IMR-90 (cell line): ENCODE measurements around the gene GRAMD1C. TPM values are rescaled to one million over a fixed set of nuclear protein-coding genes. Genes with fewer than 3 reads are reported as not detected.

Source experiments
- ATAC-seq: fragments of 200-7000 bp; cut with Tn5 transposase; 2 replicates; pipeline ENCODE4 v1.9.1; 2020; ENCODE audit warnings: low read depth, mild to moderate bottlenecking, moderate library complexity
- BruUV-seq: library from RNA; stranded (reverse); fragments of 400-500 nt; replicated peaks from 2 replicates; lab custom pipeline; 2021; lab: Mats Ljungman, UMichigan
- CTCF ChIA-PET: fragments of 300-600 bp; formaldehyde crosslinking; extraction: SDS; loops from one replicate; lab custom pipeline; 2021; ENCODE audit warnings: antibody characterized with exemption; lab: Yijun Ruan, JAX
- POLR2A ChIA-PET: fragments of 300-600 bp; sonication (Branson Sonifier 250); formaldehyde crosslinking; loops from one replicate; lab custom pipeline; 2022; ENCODE audit warnings: antibody characterized with exemption; ENCODE audit not compliant: unreplicated experiment; lab: Charles Lee
- DNase-seq: peaks from one replicate; pipeline ENCODE4 v3.0.0; 2013
- H2AFZ ChIP-seq: replicated peaks from 2 replicates; pipeline ENCODE3; 2013; ENCODE audit warnings: low read length, mild to moderate bottlenecking; ENCODE audit not compliant: poor library complexity
- H2AK5ac ChIP-seq: 2 replicates; pipeline ENCODE4 v1.6.1; 2013; ENCODE audit warnings: low read depth, low read length, inconsistent platforms
- H2AK9ac ChIP-seq: replicated peaks from 2 replicates; pipeline ENCODE3; 2013; ENCODE audit warnings: mild to moderate bottlenecking, low read depth, low read length, moderate library complexity; ENCODE audit not compliant: poor library complexity
- H2BK120ac ChIP-seq: 2 replicates; pipeline ENCODE4 v1.6.1; 2013; ENCODE audit warnings: low read depth, low read length, inconsistent platforms
- H2BK15ac ChIP-seq: 3 replicates; pipeline ENCODE4 v1.6.1; 2013; ENCODE audit warnings: low read depth, low read length, inconsistent platforms
- H2BK20ac ChIP-seq: 2 replicates; pipeline ENCODE4 v1.6.1; 2013; ENCODE audit warnings: low read depth, mild to moderate bottlenecking, inconsistent platforms, low read length, moderate library complexity
- H2BK5ac ChIP-seq: 2 replicates; pipeline ENCODE4 v1.6.1; 2013; ENCODE audit warnings: mild to moderate bottlenecking, low read depth, low read length, inconsistent platforms; ENCODE audit not compliant: poor library complexity, severe bottlenecking
- H3K14ac ChIP-seq: replicated peaks from 2 replicates; pipeline ENCODE4 v1.6.1; 2013; ENCODE audit warnings: low read depth, low read length, inconsistent platforms
- H3K18ac ChIP-seq: 2 replicates; pipeline ENCODE4 v1.6.1; 2013; ENCODE audit warnings: low read depth, low read length, control low read depth
- H3K23ac ChIP-seq: 2 replicates; pipeline ENCODE4 v1.6.1; 2013; ENCODE audit warnings: low read depth, low read length, inconsistent platforms
- H3K27ac ChIP-seq: 2 replicates; pipeline ENCODE4 v1.5.1; 2013; ENCODE audit warnings: mild to moderate bottlenecking, control low read depth, low read length; ENCODE audit not compliant: insufficient read depth
- H3K27me3 ChIP-seq: 2 replicates; pipeline ENCODE4 v1.6.1; 2013; ENCODE audit warnings: low read length; ENCODE audit not compliant: control insufficient read depth, insufficient read depth
- H3K36me3 ChIP-seq: 2 replicates; pipeline ENCODE4 v1.6.1; 2013; ENCODE audit warnings: low read length, mixed read lengths; ENCODE audit not compliant: control insufficient read depth, insufficient read depth
- H3K4ac ChIP-seq: 2 replicates; pipeline ENCODE4 v1.6.1; 2013; ENCODE audit warnings: low read depth, low read length, inconsistent platforms
- H3K4me1 ChIP-seq: 2 replicates; pipeline ENCODE4 v1.6.1; 2013; ENCODE audit warnings: low read length, mixed read lengths; ENCODE audit not compliant: control insufficient read depth, insufficient read depth
- H3K4me2 ChIP-seq: 2 replicates; pipeline ENCODE4 v1.6.1; 2013; ENCODE audit warnings: low read depth, mild to moderate bottlenecking, control low read depth, low read length, moderate library complexity
- H3K4me3 ChIP-seq: 2 replicates; pipeline ENCODE4 v1.5.1; 2013; ENCODE audit warnings: low read depth, mild to moderate bottlenecking, control low read depth, low read length, moderate library complexity; ENCODE audit not compliant: insufficient read depth
- H3K56ac ChIP-seq: 2 replicates; pipeline ENCODE4 v1.6.1; 2013; ENCODE audit warnings: low read length, inconsistent platforms; ENCODE audit not compliant: insufficient read depth; ENCODE audit errors: extremely low read depth
- H3K79me1 ChIP-seq, 2 experiments: 2 replicates each; pipeline ENCODE4 v1.6.1; 2013; ENCODE audit warnings: low read length in 2 of 2, inconsistent platforms in 1 of 2, low read depth in 1 of 2
- H3K9ac ChIP-seq: 2 replicates; pipeline ENCODE4 v1.6.1; 2013; ENCODE audit warnings: low read depth, low read length, control low read depth
- H3K9me1 ChIP-seq: 2 replicates; pipeline ENCODE4 v1.6.1; 2013; ENCODE audit warnings: low read length, inconsistent platforms; ENCODE audit not compliant: insufficient read depth
- H3K9me3 ChIP-seq: 2 replicates; pipeline ENCODE4 v1.6.1; 2013; ENCODE audit warnings: low read length; ENCODE audit not compliant: control insufficient read depth, insufficient read depth
- H4K20me1 ChIP-seq: 2 replicates; pipeline ENCODE4 v1.6.1; 2013; ENCODE audit warnings: low read length, inconsistent platforms; ENCODE audit not compliant: insufficient read depth
- H4K5ac ChIP-seq: 2 replicates; pipeline ENCODE4 v1.6.1; 2013; ENCODE audit warnings: mild to moderate bottlenecking, low read depth, low read length, control low read depth
- H4K8ac ChIP-seq, 2 experiments: 2 replicates each; pipeline ENCODE4 v1.6.1; 2013; ENCODE audit warnings: low read depth in 2 of 2, low read length in 2 of 2, control low read depth in 1 of 2, inconsistent platforms in 1 of 2
- H4K91ac ChIP-seq: 2 replicates; pipeline ENCODE4 v1.6.1; 2013; ENCODE audit warnings: low read depth, low read length, inconsistent platforms; ENCODE audit not compliant: insufficient read depth
- BHLHE40 ChIP-seq: fragments of 150-350 bp; IDR thresholded peaks from 2 replicates; pipeline ENCODE4 v1.6.1; 2016; ENCODE audit warnings: mild to moderate bottlenecking, low read depth, low read length
- CEBPB ChIP-seq: IDR thresholded peaks from 2 replicates; pipeline ENCODE4 v1.6.1; 2012; ENCODE audit warnings: low read depth, low read length, improper control_type of control experiment
- CHD1 ChIP-seq: IDR thresholded peaks from 2 replicates; pipeline ENCODE4 v1.6.1; 2012; ENCODE audit warnings: low read depth, low read length, improper control_type of control experiment
- CTCF ChIP-seq: conservative IDR thresholded peaks from 2 replicates; pipeline ENCODE4 v1.5.1; 2012; ENCODE audit warnings: mild to moderate bottlenecking, low read depth, low read length, improper control_type of control experiment
- ELK1 ChIP-seq: fragments of 150-350 bp; IDR thresholded peaks from 2 replicates; pipeline ENCODE4 v1.6.1; 2016; ENCODE audit warnings: low read depth, mild to moderate bottlenecking, low read length, moderate library complexity, borderline replicate concordance
- FOS ChIP-seq: fragments of 150-350 bp; IDR thresholded peaks from 2 replicates; pipeline ENCODE4 v1.6.1; 2016; ENCODE audit warnings: low read depth, low read length
- MAFK ChIP-seq: IDR thresholded peaks from 2 replicates; pipeline ENCODE4 v1.6.1; 2012; ENCODE audit warnings: low read depth, low read length, improper control_type of control experiment
- MAZ ChIP-seq: IDR thresholded peaks from 2 replicates; pipeline ENCODE4 v1.6.1; 2012; ENCODE audit warnings: low read depth, mild to moderate bottlenecking, low read length, improper control_type of control experiment, moderate library complexity, borderline replicate concordance
- MXI1 ChIP-seq: IDR thresholded peaks from 2 replicates; pipeline ENCODE4 v1.6.1; 2012; ENCODE audit warnings: low read depth, mild to moderate bottlenecking, low read length, moderate library complexity, borderline replicate concordance
- NFE2L2 ChIP-seq: fragments of 150-350 bp; IDR thresholded peaks from 2 replicates; pipeline ENCODE4 v1.6.1; 2016; ENCODE audit warnings: low read depth, mild to moderate bottlenecking, low read length
- POLR2A ChIP-seq: IDR thresholded peaks from 2 replicates; pipeline ENCODE4 v1.6.1; 2012; ENCODE audit warnings: mild to moderate bottlenecking, low read depth, low read length
- RAD21 ChIP-seq: IDR thresholded peaks from 2 replicates; pipeline ENCODE4 v1.6.1; 2012; ENCODE audit warnings: low read length, improper control_type of control experiment
- RCOR1 ChIP-seq: IDR thresholded peaks from 2 replicates; pipeline ENCODE4 v1.6.1; 2012; ENCODE audit warnings: mild to moderate bottlenecking, low read length, improper control_type of control experiment; ENCODE audit not compliant: insufficient replicate concordance
- RFX5 ChIP-seq: IDR thresholded peaks from 2 replicates; pipeline ENCODE4 v1.8.0; 2012; ENCODE audit warnings: low read depth, mild to moderate bottlenecking, low read length, moderate library complexity
- SMC3 ChIP-seq: fragments of 150-350 bp; IDR thresholded peaks from 2 replicates; pipeline ENCODE4 v1.6.1; 2016; ENCODE audit warnings: low read depth, mild to moderate bottlenecking, antibody characterized with exemption, low read length, moderate library complexity
- USF2 ChIP-seq: fragments of 150-350 bp; IDR thresholded peaks from 2 replicates; pipeline ENCODE4 v1.6.1; 2017; ENCODE audit warnings: mild to moderate bottlenecking, antibody characterized with exemption, low read length, low read depth
- WGBS, 2 experiments: methylation state at CpG; one replicate each; pipeline versions ENCODE4 v1.1.5 to v1.1.7; 2013; ENCODE audit warnings: missing lambda C conversion rate in 2 of 2; ENCODE audit not compliant: insufficient read length in 1 of 2; ENCODE audit errors: extremely low coverage in 2 of 2; 5-methylcytosine and 5-hydroxymethylcytosine counted together
- dilution Hi-C: fragments of 300-500 bp; cut with HindIII; formaldehyde crosslinking; loops from one replicate; pipeline ENCODE4 v1.14.3; 2018; ENCODE audit warnings: low sequenced_read_pairs; ENCODE audit not compliant: unreplicated experiment
- in situ Hi-C: fragments of 300-500 bp; cut with MboI; formaldehyde crosslinking; loops from 3 replicates; pipeline ENCODE4 v1.14.3; 2019; ENCODE audit warnings: low sequenced_read_pairs, inconsistent platforms, mixed read lengths
- intact Hi-C: fragments of 100-400 bp; cut with micrococcal nuclease; formaldehyde crosslinking; loops from 2 replicates; pipeline ENCODE4 v1.10.0; 2022
- polyA plus RNA-seq, 3 experiments: library from polyadenylated mRNA; depleted of rRNA; stranded (reverse); fragments of >200 nt; gene quantifications; 2 replicates each; pipeline ENCODE4 v1.2.3, GENCODE V29; 2012; ENCODE audit warnings: low replicate concordance in 1 of 3
- total RNA-seq: library from RNA; depleted of rRNA; stranded (reverse); fragments of >200 nt; gene quantifications from 2 replicates; pipeline ENCODE4 v1.2.3, GENCODE V29; 2012

GRAMD1C gene
- total and polyA plus RNA-seq, 2 of the 4 experiments (the other 2 are of a cell fraction): 2.5 to 5.0 TPM

- no peak overlapping the region for H3K23ac ChIP-seq
- no peaks in the 10 kb centered on the region for H4K20me1 ChIP-seq
- no peaks in the 10 kb centered on the region for H3K27me3 ChIP-seq
- H3K4me3 ChIP-seq: no peak overlapping the region
- no peaks in the 10 kb centered on the region for H3K9me3 ChIP-seq
- intact Hi-C loops (no loop called here), in situ Hi-C loops (no loop called here), dilution Hi-C loops (no loop called here)
- no peaks in the 10 kb centered on the region for H3K36me3 ChIP-seq
- ChIA-PET POLR2A (no interaction called here), CTCF (no interaction called here)
- no peak overlapping the region for H3K14ac ChIP-seq
- no peak overlapping the region for H4K91ac ChIP-seq
- H4K5ac ChIP-seq: no peak overlapping the region
- BruUV-seq: no TSS peak
- no peak overlapping the region for H3K27ac ChIP-seq
- H3K18ac ChIP-seq: no peak overlapping the region
- peak overlapping the region; percentile 72 for H2AFZ ChIP-seq
- no peak overlapping the region for H2AK9ac ChIP-seq
- no peak overlapping the region for H2AK5ac ChIP-seq
- H3K4ac ChIP-seq: no peak overlapping the region
- no peak overlapping the region for H2BK15ac ChIP-seq
- H2BK120ac ChIP-seq: no peak overlapping the region
- H3K4me2 ChIP-seq: no peak overlapping the region
- no peak for DNase-seq
- no peaks in the 10 kb centered on the region for H3K79me1 ChIP-seq
- 0 out of 2 replicates have a peak overlapping the region, but pooled peaks have one; percentile 24 for H2BK20ac ChIP-seq
- H3K9ac ChIP-seq: no peak overlapping the region
- no peak overlapping the region for H4K8ac ChIP-seq
- H3K9me1 ChIP-seq: no peaks in the 10 kb centered on the region
- TF ChIP-seq ELK1: no peak
- no peak for TF ChIP-seq CHD1
- TF ChIP-seq MAFK: no peak
- no peak for TF ChIP-seq BHLHE40
- no peak for TF ChIP-seq RCOR1
- TF ChIP-seq MAZ: no peak
- no peak for TF ChIP-seq POLR2A
- TF ChIP-seq RFX5: no peak
- TF ChIP-seq FOS: no peak
- no peak for TF ChIP-seq NFE2L2
- TF ChIP-seq CTCF: no peak
- no peak for TF ChIP-seq USF2
- TF ChIP-seq CEBPB: no peak
- TF ChIP-seq MXI1: no peak
- no peak for TF ChIP-seq RAD21
- TF ChIP-seq SMC3: no peak
- no peak overlapping the region for H2BK5ac ChIP-seq
- H3K4me1 ChIP-seq: no peaks in the 10 kb centered on the region
- H3K56ac ChIP-seq: no peak overlapping the region
- WGBS, 2 experiments: 80% methylated on average over 1 of the region's 3 CpGs; no CpG with 5 or more reads in 1 of the 2 experiments
- no peak for ATAC-seq
These were observed 18.7 kb upstream of the GRAMD1C start for GRCh38 chr3:113819866-113820265.
